Measurements from ENCODE around the gene INVS. TPM values are rescaled to one million over a fixed set of nuclear protein-coding genes. Genes with fewer than 3 reads are reported as not detected.
A peak's percentile ranks its signal among the peaks of the same experiment; 100 is the strongest.
"Not testable (repeated sequence)": the region's sequence is repeated elsewhere in the genome, so short reads cannot be mapped to it uniquely, and the experiment has no call there.

Gene INVS
- total and polyA plus RNA-seq, 3 experiments from 2014 or later: 9.4 to 18.1 (median 16.8) TPM

- H3K4me3 ChIP-seq (ENCODE audit: low read length): no peak overlapping the region
- Mint-ChIP-seq H3K4me1 (peaks cover 75 to 94% (median 83%) of the 10 kb centered on the region in 3 donors), H3K9me3 (no peaks in the 10 kb centered on the region), H3K27me3 (no peaks in the 10 kb centered on the region), H3K36me3 (peaks cover 0 to 5% (median 4%) of the 10 kb centered on the region in 3 donors), H3K4me3 (peak overlapping the region; percentile 3 to 67 (median 57)), H3K27ac (peak overlapping the region in 6 of 8 donors; percentile 29 to 77 (median 41))
- H3K36me3 ChIP-seq (ENCODE audit: insufficient read depth, low read length): no peaks in the 10 kb centered on the region
- POLR2A ChIA-PET: interaction anchor here (1.4 kb wide), 1 partner anchor 12 kb away, joined by 4 read pairs; the partner anchor contains the start of gene INVS
- H3K27me3 ChIP-seq (ENCODE audit: insufficient read depth, low read length, poor library complexity, severe bottlenecking): no peaks in the 10 kb centered on the region
- DNase-seq: peak in 2 of 5 donors; percentile 14 to 18
- peak overlapping the region; percentile 14 for H3K27ac ChIP-seq (ENCODE audit: low read depth, low read length)
- peaks cover 36% of the 10 kb centered on the region for H3K4me1 ChIP-seq (ENCODE audit: insufficient read depth, low read length)
- no peaks in the 10 kb centered on the region for H3K9me3 ChIP-seq (ENCODE audit: low read length)
- CTCF ChIA-PET: no interaction called here
Observed at GRCh38 chr9:100087218-100087617, 11.8 kb upstream of the INVS start.

- H3K27ac ChIP-seq (ENCODE audit: low read depth, low read length): peak overlapping the region; percentile 3
Observed at GRCh38 chr9:100088202-100088601, 10.8 kb upstream of the INVS start.

GRCh38 chr9:100090880-100091279, 8.2 kb upstream of the INVS start:
- Histone ChIP-seq H3K27me3 (ENCODE audit: insufficient read depth, low read length, poor library complexity, severe bottlenecking) (no peaks in the 10 kb centered on the region), H3K9me3 (ENCODE audit: low read length) (no peaks in the 10 kb centered on the region), H3K4me3 (ENCODE audit: low read length) (no peak overlapping the region), H3K27ac (ENCODE audit: low read depth, low read length) (no peak overlapping the region), H3K4me1 (ENCODE audit: insufficient read depth, low read length) (peaks cover 19% of the 10 kb centered on the region), H3K36me3 (ENCODE audit: insufficient read depth, low read length) (no peaks in the 10 kb centered on the region)
- Mint-ChIP-seq H3K4me3 (no peak overlapping the region), H3K4me1 (peaks cover 68 to 90% (median 80%) of the 10 kb centered on the region in 3 donors), H3K27me3 (no peaks in the 10 kb centered on the region), H3K9me3 (no peaks in the 10 kb centered on the region), H3K27ac (peak overlapping the region in 2 of 8 donors; percentile 12 to 31), H3K36me3 (peaks cover 0 to 6% (median 5%) of the 10 kb centered on the region in 3 donors)
- no peak for DNase-seq
- ChIA-PET CTCF (no interaction called here), POLR2A (no interaction called here)

More at GRCh38 chr9:100088202-100088601, 10.8 kb upstream of the INVS start:
- H3K4me3 ChIP-seq (ENCODE audit: low read length): no peak overlapping the region
- peak overlapping the region; percentile 3 to 83 (median 70) for H3K27ac Mint-ChIP-seq
- H3K36me3 Mint-ChIP-seq: peaks cover 0 to 5% (median 4%) of the 10 kb centered on the region in 3 donors
- H3K9me3 ChIP-seq (ENCODE audit: low read length): no peaks in the 10 kb centered on the region
- peaks cover 38% of the 10 kb centered on the region for H3K4me1 ChIP-seq (ENCODE audit: insufficient read depth, low read length)
- no peaks in the 10 kb centered on the region for H3K27me3 Mint-ChIP-seq
- H3K27me3 ChIP-seq (ENCODE audit: insufficient read depth, low read length, poor library complexity, severe bottlenecking): no peaks in the 10 kb centered on the region
- H3K36me3 ChIP-seq (ENCODE audit: insufficient read depth, low read length): no peaks in the 10 kb centered on the region
- H3K4me3 Mint-ChIP-seq: peak overlapping the region; percentile 3 to 67 (median 57)
- no peaks in the 10 kb centered on the region for H3K9me3 Mint-ChIP-seq
- POLR2A ChIA-PET: no interaction called here
- CTCF ChIA-PET: no interaction called here
- DNase-seq: no peak
- peaks cover 75 to 94% (median 83%) of the 10 kb centered on the region in 3 donors for H3K4me1 Mint-ChIP-seq

- Histone ChIP-seq H3K36me3 (ENCODE audit: insufficient read depth, low read length) (no peaks in the 10 kb centered on the region), H3K9me3 (ENCODE audit: low read length) (no peaks in the 10 kb centered on the region), H3K27ac (ENCODE audit: low read depth, low read length) (no peak overlapping the region), H3K4me1 (ENCODE audit: insufficient read depth, low read length) (peaks cover 20% of the 10 kb centered on the region), H3K27me3 (ENCODE audit: insufficient read depth, low read length, poor library complexity, severe bottlenecking) (no peaks in the 10 kb centered on the region), H3K4me3 (ENCODE audit: low read length) (no peak overlapping the region)
- peaks cover 0 to 6% (median 5%) of the 10 kb centered on the region in 3 donors for H3K36me3 Mint-ChIP-seq
- no peaks in the 10 kb centered on the region for H3K9me3 Mint-ChIP-seq
- no peak overlapping the region for H3K4me3 Mint-ChIP-seq
- peak overlapping the region in 1 of 8 donors; percentile 85 for H3K27ac Mint-ChIP-seq
- no peaks in the 10 kb centered on the region for H3K27me3 Mint-ChIP-seq
- H3K4me1 Mint-ChIP-seq: peaks cover 66 to 90% (median 80%) of the 10 kb centered on the region in 3 donors
- DNase-seq: no peak
- POLR2A ChIA-PET: no interaction called here
- CTCF ChIA-PET: no interaction called here
Observed at GRCh38 chr9:100091650-100092049, 7.4 kb upstream of the INVS start.

- peaks cover 63 to 90% (median 79%) of the 10 kb centered on the region in 3 donors for H3K4me1 Mint-ChIP-seq
- H3K36me3 ChIP-seq (ENCODE audit: insufficient read depth, low read length): no peaks in the 10 kb centered on the region
- H3K4me1 ChIP-seq (ENCODE audit: insufficient read depth, low read length): peaks cover 21% of the 10 kb centered on the region
- no peaks in the 10 kb centered on the region for H3K9me3 Mint-ChIP-seq
- ChIA-PET POLR2A (no interaction called here), CTCF (no interaction called here)
- H3K4me3 Mint-ChIP-seq: peak overlapping the region in 1 of 7 donors; percentile 53
- H3K4me3 ChIP-seq (ENCODE audit: low read length): no peak overlapping the region
- no peaks in the 10 kb centered on the region for H3K27me3 ChIP-seq (ENCODE audit: insufficient read depth, low read length, poor library complexity, severe bottlenecking)
- H3K9me3 ChIP-seq (ENCODE audit: low read length): no peaks in the 10 kb centered on the region
- peaks cover 0 to 6% (median 5%) of the 10 kb centered on the region in 3 donors for H3K36me3 Mint-ChIP-seq
- H3K27me3 Mint-ChIP-seq: no peaks in the 10 kb centered on the region
- H3K27ac Mint-ChIP-seq: no peak overlapping the region
- H3K27ac ChIP-seq (ENCODE audit: low read depth, low read length): no peak overlapping the region
- no peak for DNase-seq
Observed at GRCh38 chr9:100092066-100092465, 7.0 kb upstream of the INVS start.

- H3K9me3 Mint-ChIP-seq; POLR2A ChIA-PET; DNase-seq; CTCF ChIA-PET; H3K27ac Mint-ChIP-seq; H3K36me3 ChIP-seq (ENCODE audit: insufficient read depth, low read length); H3K27me3 Mint-ChIP-seq; H3K27ac ChIP-seq (ENCODE audit: low read depth, low read length); H3K4me3 ChIP-seq (ENCODE audit: low read length); H3K9me3 ChIP-seq (ENCODE audit: low read length); H3K27me3 ChIP-seq (ENCODE audit: insufficient read depth, low read length, poor library complexity, severe bottlenecking): not testable (repeated sequence)
- peaks cover 27% of the 10 kb centered on the region for H3K4me1 ChIP-seq (ENCODE audit: insufficient read depth, low read length)
- Mint-ChIP-seq H3K4me3 (peak overlapping the region in 1 of 7 donors; percentile 46), H3K36me3 (peaks cover 0 to 20% (median 5%) of the 10 kb centered on the region in 3 donors), H3K4me1 (peaks cover 60 to 88% (median 72%) of the 10 kb centered on the region in 3 donors)
Observed at GRCh38 chr9:100094411-100094810, 4.6 kb upstream of the INVS start.

GRCh38 chr9:100096378-100096916, 2.6 kb upstream of the INVS start:
- DNase-seq: no peak
- Mint-ChIP-seq H3K4me3 (peak overlapping the region in 4 of 7 donors; percentile 2 to 87 (median 32)), H3K9me3 (no peaks in the 10 kb centered on the region), H3K27ac (peak overlapping the region in 5 of 8 donors; percentile 0 to 73 (median 8)), H3K27me3 (no peaks in the 10 kb centered on the region), H3K36me3 (peaks cover 0 to 21% (median 1%) of the 10 kb centered on the region in 3 donors), H3K4me1 (peaks cover 61 to 81% (median 77%) of the 10 kb centered on the region in 3 donors)
- peaks cover 35% of the 10 kb centered on the region for H3K4me1 ChIP-seq (ENCODE audit: insufficient read depth, low read length)
- ChIA-PET POLR2A (interaction anchor here (0.6 to 1.0 kb wide), 2 partner anchors 256 to 274 kb away, joined by 3 to 4 read pairs; partner anchors contain the start of gene TEX10), CTCF (no interaction called here)
- no peaks in the 10 kb centered on the region for H3K36me3 ChIP-seq (ENCODE audit: insufficient read depth, low read length)
- H3K9me3 ChIP-seq (ENCODE audit: low read length): no peaks in the 10 kb centered on the region
- no peaks in the 10 kb centered on the region for H3K27me3 ChIP-seq (ENCODE audit: insufficient read depth, low read length, poor library complexity, severe bottlenecking)
- H3K27ac ChIP-seq (ENCODE audit: low read depth, low read length): no peak overlapping the region
- no peak overlapping the region for H3K4me3 ChIP-seq (ENCODE audit: low read length)

GRCh38 chr9:100098046-100098886, 777 bp upstream of the INVS start:
- H3K9me3 ChIP-seq (ENCODE audit: low read length): no peaks in the 10 kb centered on the region
- ChIA-PET POLR2A (no interaction called here), CTCF (no interaction called here)
- H3K27me3 ChIP-seq (ENCODE audit: insufficient read depth, low read length, poor library complexity, severe bottlenecking): no peaks in the 10 kb centered on the region
- Mint-ChIP-seq H3K4me1 (peaks cover 47 to 62% (median 58%) of the 10 kb centered on the region in 3 donors), H3K27me3 (no peaks in the 10 kb centered on the region), H3K27ac (peak overlapping the region; percentile 87 to 100 (median 98)), H3K9me3 (no peaks in the 10 kb centered on the region), H3K36me3 (peaks cover 0 to 26% (median 2%) of the 10 kb centered on the region in 3 donors), H3K4me3 (peak overlapping the region; percentile 98 to 100 (median 100))
- no peaks in the 10 kb centered on the region for H3K36me3 ChIP-seq (ENCODE audit: insufficient read depth, low read length)
- H3K4me1 ChIP-seq (ENCODE audit: insufficient read depth, low read length): peaks cover 29% of the 10 kb centered on the region
- DNase-seq: peak in 4 of 5 donors; percentile 18 to 51 (median 44)
- H3K4me3 ChIP-seq (ENCODE audit: low read length): peak overlapping the region; percentile 94
- peak overlapping the region; percentile 85 for H3K27ac ChIP-seq (ENCODE audit: low read depth, low read length)

All from CD8-positive, alpha-beta memory T cell (primary cell).